IMR-90 (cell line): ENCODE data around the gene TAGLN3. TPM values are rescaled to one million over a fixed set of nuclear protein-coding genes. Genes with fewer than 3 reads are reported as not detected.

Experiments
- ATAC-seq: fragments of 200-7000 bp; cut with Tn5 transposase; 2 replicates; pipeline ENCODE4 v1.9.1; 2020; ENCODE audit warnings: low read depth, mild to moderate bottlenecking, moderate library complexity
- BruUV-seq: library from RNA; stranded (reverse); fragments of 400-500 nt; replicated peaks from 2 replicates; lab custom pipeline; 2021; lab: Mats Ljungman, UMichigan
- CTCF ChIA-PET: fragments of 300-600 bp; formaldehyde crosslinking; extraction: SDS; loops from one replicate; lab custom pipeline; 2021; ENCODE audit warnings: antibody characterized with exemption; lab: Yijun Ruan, JAX
- POLR2A ChIA-PET: fragments of 300-600 bp; sonication (Branson Sonifier 250); formaldehyde crosslinking; loops from one replicate; lab custom pipeline; 2022; ENCODE audit warnings: antibody characterized with exemption; ENCODE audit not compliant: unreplicated experiment; lab: Charles Lee
- DNase-seq: peaks from one replicate; pipeline ENCODE4 v3.0.0; 2013
- H2AFZ ChIP-seq: replicated peaks from 2 replicates; pipeline ENCODE3; 2013; ENCODE audit warnings: low read length, mild to moderate bottlenecking; ENCODE audit not compliant: poor library complexity
- H2AK5ac ChIP-seq: 2 replicates; pipeline ENCODE4 v1.6.1; 2013; ENCODE audit warnings: low read depth, low read length, inconsistent platforms
- H2AK9ac ChIP-seq: replicated peaks from 2 replicates; pipeline ENCODE3; 2013; ENCODE audit warnings: mild to moderate bottlenecking, low read depth, low read length, moderate library complexity; ENCODE audit not compliant: poor library complexity
- H2BK120ac ChIP-seq: 2 replicates; pipeline ENCODE4 v1.6.1; 2013; ENCODE audit warnings: low read depth, low read length, inconsistent platforms
- H2BK15ac ChIP-seq: 3 replicates; pipeline ENCODE4 v1.6.1; 2013; ENCODE audit warnings: low read depth, low read length, inconsistent platforms
- H2BK20ac ChIP-seq: 2 replicates; pipeline ENCODE4 v1.6.1; 2013; ENCODE audit warnings: low read depth, mild to moderate bottlenecking, inconsistent platforms, low read length, moderate library complexity
- H2BK5ac ChIP-seq: 2 replicates; pipeline ENCODE4 v1.6.1; 2013; ENCODE audit warnings: mild to moderate bottlenecking, low read depth, low read length, inconsistent platforms; ENCODE audit not compliant: poor library complexity, severe bottlenecking
- H3K14ac ChIP-seq: replicated peaks from 2 replicates; pipeline ENCODE4 v1.6.1; 2013; ENCODE audit warnings: low read depth, low read length, inconsistent platforms
- H3K18ac ChIP-seq: 2 replicates; pipeline ENCODE4 v1.6.1; 2013; ENCODE audit warnings: low read depth, low read length, control low read depth
- H3K23ac ChIP-seq: 2 replicates; pipeline ENCODE4 v1.6.1; 2013; ENCODE audit warnings: low read depth, low read length, inconsistent platforms
- H3K27ac ChIP-seq: 2 replicates; pipeline ENCODE4 v1.5.1; 2013; ENCODE audit warnings: mild to moderate bottlenecking, control low read depth, low read length; ENCODE audit not compliant: insufficient read depth
- H3K27me3 ChIP-seq: 2 replicates; pipeline ENCODE4 v1.6.1; 2013; ENCODE audit warnings: low read length; ENCODE audit not compliant: control insufficient read depth, insufficient read depth
- H3K36me3 ChIP-seq: 2 replicates; pipeline ENCODE4 v1.6.1; 2013; ENCODE audit warnings: low read length, mixed read lengths; ENCODE audit not compliant: control insufficient read depth, insufficient read depth
- H3K4ac ChIP-seq: 2 replicates; pipeline ENCODE4 v1.6.1; 2013; ENCODE audit warnings: low read depth, low read length, inconsistent platforms
- H3K4me1 ChIP-seq: 2 replicates; pipeline ENCODE4 v1.6.1; 2013; ENCODE audit warnings: low read length, mixed read lengths; ENCODE audit not compliant: control insufficient read depth, insufficient read depth
- H3K4me2 ChIP-seq: 2 replicates; pipeline ENCODE4 v1.6.1; 2013; ENCODE audit warnings: low read depth, mild to moderate bottlenecking, control low read depth, low read length, moderate library complexity
- H3K4me3 ChIP-seq: 2 replicates; pipeline ENCODE4 v1.5.1; 2013; ENCODE audit warnings: low read depth, mild to moderate bottlenecking, control low read depth, low read length, moderate library complexity; ENCODE audit not compliant: insufficient read depth
- H3K56ac ChIP-seq: 2 replicates; pipeline ENCODE4 v1.6.1; 2013; ENCODE audit warnings: low read length, inconsistent platforms; ENCODE audit not compliant: insufficient read depth; ENCODE audit errors: extremely low read depth
- H3K79me1 ChIP-seq, 2 experiments: 2 replicates each; pipeline ENCODE4 v1.6.1; 2013; ENCODE audit warnings: low read length in 2 of 2, inconsistent platforms in 1 of 2, low read depth in 1 of 2
- H3K9ac ChIP-seq: 2 replicates; pipeline ENCODE4 v1.6.1; 2013; ENCODE audit warnings: low read depth, low read length, control low read depth
- H3K9me1 ChIP-seq: 2 replicates; pipeline ENCODE4 v1.6.1; 2013; ENCODE audit warnings: low read length, inconsistent platforms; ENCODE audit not compliant: insufficient read depth
- H3K9me3 ChIP-seq: 2 replicates; pipeline ENCODE4 v1.6.1; 2013; ENCODE audit warnings: low read length; ENCODE audit not compliant: control insufficient read depth, insufficient read depth
- H4K20me1 ChIP-seq: 2 replicates; pipeline ENCODE4 v1.6.1; 2013; ENCODE audit warnings: low read length, inconsistent platforms; ENCODE audit not compliant: insufficient read depth
- H4K5ac ChIP-seq: 2 replicates; pipeline ENCODE4 v1.6.1; 2013; ENCODE audit warnings: mild to moderate bottlenecking, low read depth, low read length, control low read depth
- H4K8ac ChIP-seq, 2 experiments: 2 replicates each; pipeline ENCODE4 v1.6.1; 2013; ENCODE audit warnings: low read depth in 2 of 2, low read length in 2 of 2, control low read depth in 1 of 2, inconsistent platforms in 1 of 2
- H4K91ac ChIP-seq: 2 replicates; pipeline ENCODE4 v1.6.1; 2013; ENCODE audit warnings: low read depth, low read length, inconsistent platforms; ENCODE audit not compliant: insufficient read depth
- BHLHE40 ChIP-seq: fragments of 150-350 bp; IDR thresholded peaks from 2 replicates; pipeline ENCODE4 v1.6.1; 2016; ENCODE audit warnings: mild to moderate bottlenecking, low read depth, low read length
- CEBPB ChIP-seq: IDR thresholded peaks from 2 replicates; pipeline ENCODE4 v1.6.1; 2012; ENCODE audit warnings: low read depth, low read length, improper control_type of control experiment
- CHD1 ChIP-seq: IDR thresholded peaks from 2 replicates; pipeline ENCODE4 v1.6.1; 2012; ENCODE audit warnings: low read depth, low read length, improper control_type of control experiment
- CTCF ChIP-seq: conservative IDR thresholded peaks from 2 replicates; pipeline ENCODE4 v1.5.1; 2012; ENCODE audit warnings: mild to moderate bottlenecking, low read depth, low read length, improper control_type of control experiment
- FOS ChIP-seq: fragments of 150-350 bp; IDR thresholded peaks from 2 replicates; pipeline ENCODE4 v1.6.1; 2016; ENCODE audit warnings: low read depth, low read length
- MAFK ChIP-seq: IDR thresholded peaks from 2 replicates; pipeline ENCODE4 v1.6.1; 2012; ENCODE audit warnings: low read depth, low read length, improper control_type of control experiment
- MAZ ChIP-seq: IDR thresholded peaks from 2 replicates; pipeline ENCODE4 v1.6.1; 2012; ENCODE audit warnings: low read depth, mild to moderate bottlenecking, low read length, improper control_type of control experiment, moderate library complexity, borderline replicate concordance
- MXI1 ChIP-seq: IDR thresholded peaks from 2 replicates; pipeline ENCODE4 v1.6.1; 2012; ENCODE audit warnings: low read depth, mild to moderate bottlenecking, low read length, moderate library complexity, borderline replicate concordance
- NFE2L2 ChIP-seq: fragments of 150-350 bp; IDR thresholded peaks from 2 replicates; pipeline ENCODE4 v1.6.1; 2016; ENCODE audit warnings: low read depth, mild to moderate bottlenecking, low read length
- POLR2A ChIP-seq: IDR thresholded peaks from 2 replicates; pipeline ENCODE4 v1.6.1; 2012; ENCODE audit warnings: mild to moderate bottlenecking, low read depth, low read length
- RCOR1 ChIP-seq: IDR thresholded peaks from 2 replicates; pipeline ENCODE4 v1.6.1; 2012; ENCODE audit warnings: mild to moderate bottlenecking, low read length, improper control_type of control experiment; ENCODE audit not compliant: insufficient replicate concordance
- RFX5 ChIP-seq: IDR thresholded peaks from 2 replicates; pipeline ENCODE4 v1.8.0; 2012; ENCODE audit warnings: low read depth, mild to moderate bottlenecking, low read length, moderate library complexity
- SMC3 ChIP-seq: fragments of 150-350 bp; IDR thresholded peaks from 2 replicates; pipeline ENCODE4 v1.6.1; 2016; ENCODE audit warnings: low read depth, mild to moderate bottlenecking, antibody characterized with exemption, low read length, moderate library complexity
- USF2 ChIP-seq: fragments of 150-350 bp; IDR thresholded peaks from 2 replicates; pipeline ENCODE4 v1.6.1; 2017; ENCODE audit warnings: mild to moderate bottlenecking, antibody characterized with exemption, low read length, low read depth
- WGBS, 2 experiments: methylation state at CpG; one replicate each; pipeline versions ENCODE4 v1.1.5 to v1.1.7; 2013; ENCODE audit warnings: missing lambda C conversion rate in 2 of 2; ENCODE audit not compliant: insufficient read length in 1 of 2; ENCODE audit errors: extremely low coverage in 2 of 2; 5-methylcytosine and 5-hydroxymethylcytosine counted together
- dilution Hi-C: fragments of 300-500 bp; cut with HindIII; formaldehyde crosslinking; loops from one replicate; pipeline ENCODE4 v1.14.3; 2018; ENCODE audit warnings: low sequenced_read_pairs; ENCODE audit not compliant: unreplicated experiment
- in situ Hi-C: fragments of 300-500 bp; cut with MboI; formaldehyde crosslinking; loops from 3 replicates; pipeline ENCODE4 v1.14.3; 2019; ENCODE audit warnings: low sequenced_read_pairs, inconsistent platforms, mixed read lengths
- intact Hi-C: fragments of 100-400 bp; cut with micrococcal nuclease; formaldehyde crosslinking; loops from 2 replicates; pipeline ENCODE4 v1.10.0; 2022
- polyA plus RNA-seq, 3 experiments: library from polyadenylated mRNA; depleted of rRNA; stranded (reverse); fragments of >200 nt; gene quantifications; 2 replicates each; pipeline ENCODE4 v1.2.3, GENCODE V29; 2012; ENCODE audit warnings: low replicate concordance in 1 of 3
- total RNA-seq: library from RNA; depleted of rRNA; stranded (reverse); fragments of >200 nt; gene quantifications from 2 replicates; pipeline ENCODE4 v1.2.3, GENCODE V29; 2012

Gene TAGLN3
- total and polyA plus RNA-seq, 2 of the 4 experiments (the other 2 are of a cell fraction) = 3.2 to 7.7 TPM

GRCh38 chr3:111968319-111969054, 30.2 kb upstream of the TAGLN3 start (continued):
- TF ChIP-seq CHD1 (no peak), RFX5 (no peak)

GRCh38 chr3:111970376-111970775, 28.3 kb upstream of the TAGLN3 start:
- Histone ChIP-seq H3K4me2 (no peak overlapping the region), H3K4ac (no peak overlapping the region), H2BK120ac (no peak overlapping the region), H3K56ac (no peak overlapping the region), H3K23ac (no peak overlapping the region), H3K9ac (no peak overlapping the region), H3K9me1 (no peaks in the 10 kb centered on the region), H3K4me3 (no peak overlapping the region), H4K5ac (no peak overlapping the region), H2AK5ac (no peak overlapping the region), H3K4me1 (no peaks in the 10 kb centered on the region), H3K27ac (no peak overlapping the region), H2AFZ (no peak overlapping the region), H2BK5ac (no peak overlapping the region), H3K18ac (no peak overlapping the region), H3K79me1 (no peaks in the 10 kb centered on the region), H3K14ac (no peak overlapping the region), H4K91ac (no peak overlapping the region), H4K8ac (no peak overlapping the region), H3K9me3 (no peaks in the 10 kb centered on the region), H2AK9ac (no peak overlapping the region), H4K20me1 (no peaks in the 10 kb centered on the region), H3K36me3 (peaks cover 3% of the 10 kb centered on the region), H3K27me3 (no peaks in the 10 kb centered on the region), H2BK20ac (no peak overlapping the region), H2BK15ac (no peak overlapping the region)
- WGBS, 2 experiments = no CpG with 5 or more reads among the region's 3 CpGs
- no peak for TF ChIP-seq USF2
- no peak for TF ChIP-seq FOS
- no peak for TF ChIP-seq MAZ
- TF ChIP-seq RCOR1 = no peak
- no peak for TF ChIP-seq POLR2A
- no peak for TF ChIP-seq BHLHE40
- TF ChIP-seq CTCF = no peak
- no peak for TF ChIP-seq SMC3
- TF ChIP-seq RFX5 = no peak
- no peak for TF ChIP-seq CEBPB
- no peak for TF ChIP-seq CHD1
- TF ChIP-seq MXI1 = no peak
- TF ChIP-seq MAFK = no peak
- TF ChIP-seq NFE2L2 = no peak
- no peak for DNase-seq
- in situ Hi-C loops = loop anchor here (5.0 to 25.0 kb wide), 2 partner anchors 253 to 383 kb away; partner anchors contain the start of gene ZBED2
- intact Hi-C loops = no loop called here
- dilution Hi-C loops = loop anchor here (25.0 kb wide), 1 partner anchor 258 kb away; no protein-coding TSS in a partner anchor
- POLR2A ChIA-PET = no interaction called here
- CTCF ChIA-PET = interaction anchor here (1.0 kb wide), 1 partner anchor 8 kb away, joined by 3 read pairs; the partner anchor contains the start of gene ABHD10
- ATAC-seq = no peak
- no TSS peak for BruUV-seq
